Keratinocyte (primary cell): ENCODE measurements around the gene YAF2. TPM values are rescaled to one million over a fixed set of nuclear protein-coding genes. Genes with fewer than 3 reads are reported as not detected.

Experiments used
- DNase-seq: peaks from one replicate; pipeline ENCODE4 v3.0.0-alpha.2; 2011; ENCODE audit warnings: low read depth, missing footprints, low spot score
- FAIRE-seq: peaks from 2 replicates; lab custom pipeline; 2011; peaks lifted over from hg19 to GRCh38; lab: Jason Lieb, UNC
- H2AFZ ChIP-seq: 2 replicates; pipeline ENCODE4 v1.6.0; 2012; ENCODE audit warnings: low read length, control low read depth, inconsistent platforms; ENCODE audit not compliant: control insufficient read depth
- H3K27ac ChIP-seq: 2 replicates; pipeline ENCODE4 v1.5.1; 2011; ENCODE audit warnings: low read length; ENCODE audit not compliant: control insufficient read depth, insufficient read depth
- H3K27me3 ChIP-seq: 3 replicates; pipeline ENCODE4 v1.6.0; 2011; ENCODE audit warnings: low read length; ENCODE audit not compliant: control insufficient read depth, insufficient read depth; ENCODE audit errors: extremely low read depth
- H3K36me3 ChIP-seq, 2 experiments: 2 replicates in 1 of 2; 3 replicates in 1 of 2; pipeline ENCODE4 v1.5.1; 2011; ENCODE audit warnings: low read length in 2 of 2, mild to moderate bottlenecking in 1 of 2; ENCODE audit not compliant: control insufficient read depth in 2 of 2, insufficient read depth in 2 of 2; ENCODE audit errors: extremely low read depth in 1 of 2
- H3K4me1 ChIP-seq: 3 replicates; pipeline ENCODE4 v1.5.1; 2011; ENCODE audit warnings: low read length; ENCODE audit not compliant: control insufficient read depth, insufficient read depth; ENCODE audit errors: extremely low read depth
- H3K4me2 ChIP-seq: 3 replicates; pipeline ENCODE4 v1.6.0; 2011; ENCODE audit warnings: low read depth, low read length; ENCODE audit not compliant: control insufficient read depth, insufficient read depth; ENCODE audit errors: extremely low read depth
- H3K4me3 ChIP-seq, 3 experiments: fragments of 200-600 bp in 1 of 3; sonication (generic) in 1 of 3; 2 replicates in 2 of 3; 3 replicates in 1 of 3; pipeline ENCODE4 v1.5.1; 2011 to 2016; ENCODE audit warnings: low read length in 3 of 3, mild to moderate bottlenecking in 3 of 3, control low read depth in 2 of 3, inconsistent platforms in 1 of 3, low read depth in 1 of 3, mixed read lengths in 1 of 3, mixed run types in 1 of 3, moderate library complexity in 1 of 3; ENCODE audit not compliant: control insufficient read depth in 2 of 3, insufficient read depth in 2 of 3; ENCODE audit errors: extremely low read depth in 1 of 3
- H3K79me2 ChIP-seq: 2 replicates; pipeline ENCODE4 v1.6.0; 2012; ENCODE audit warnings: low read length; ENCODE audit not compliant: control insufficient read depth, insufficient read depth
- H3K9ac ChIP-seq: 3 replicates; pipeline ENCODE4 v1.6.0; 2011; ENCODE audit warnings: low read length; ENCODE audit not compliant: control insufficient read depth, insufficient read depth; ENCODE audit errors: extremely low read depth
- H3K9me1 ChIP-seq: 3 replicates; pipeline ENCODE4 v1.6.0; 2011; ENCODE audit warnings: low read length; ENCODE audit not compliant: control insufficient read depth, insufficient read depth; ENCODE audit errors: extremely low read depth
- H3K9me3 ChIP-seq: 2 replicates; pipeline ENCODE4 v1.5.1; 2012; ENCODE audit warnings: low read depth, low read length; ENCODE audit not compliant: control insufficient read depth
- H4K20me1 ChIP-seq: 3 replicates; pipeline ENCODE4 v1.6.0; 2011; ENCODE audit warnings: low read length; ENCODE audit not compliant: control insufficient read depth, insufficient read depth; ENCODE audit errors: extremely low read depth
- EZH2 ChIP-seq: IDR thresholded peaks from one replicate; pipeline ENCODE4 v1.6.1; 2012; ENCODE audit warnings: inconsistent platforms, mild to moderate bottlenecking, low read length, moderate library complexity
- dilution Hi-C: fragments of 300-500 bp; cut with MboI; formaldehyde crosslinking; loops from one replicate; pipeline ENCODE4 v1.7.0; 2020; ENCODE audit warnings: low sequenced_read_pairs; ENCODE audit not compliant: extremely low pct_ligation_motif_present
- polyA plus RNA-seq, 5 experiments: library from polyadenylated mRNA; depleted of rRNA in 3 of 5; stranded (reverse) in 3 of 5; stranded (forward) in 1 of 5; unstranded in 1 of 5; fragments of >200 nt; gene quantifications; 1 replicate in 1 of 5; 2 replicates in 3 of 5; 3 replicates in 1 of 5; pipeline versions ENCODE4 v1.2.1 to v1.2.3, GENCODE V29; 2011 to 2012; ENCODE audit warnings: missing spikeins in 2 of 5, low read depth in 1 of 5, low replicate concordance in 1 of 5
- TF ChIP-seq, protein P1 (sequence below), 3 experiments: IDR thresholded peaks in 1 of 3; conservative IDR thresholded peaks in 1 of 3; optimal IDR thresholded peaks in 1 of 3; 2 replicates in 2 of 3; 3 replicates in 1 of 3; pipeline versions ENCODE3 to v1.5.1; 2011; ENCODE audit warnings: low read length in 3 of 3, mild to moderate bottlenecking in 3 of 3, moderate library complexity in 2 of 3, control low read depth in 1 of 3, inconsistent platforms in 1 of 3; ENCODE audit not compliant: insufficient read depth in 2 of 3; ENCODE audit errors: extremely low read depth in 1 of 3

The YAF2 gene
- polyA plus RNA-seq, 1 donor (not counting 4 experiments of a cell fraction or from before 2014, with no cell fraction given): 15.3 TPM

DNA sequence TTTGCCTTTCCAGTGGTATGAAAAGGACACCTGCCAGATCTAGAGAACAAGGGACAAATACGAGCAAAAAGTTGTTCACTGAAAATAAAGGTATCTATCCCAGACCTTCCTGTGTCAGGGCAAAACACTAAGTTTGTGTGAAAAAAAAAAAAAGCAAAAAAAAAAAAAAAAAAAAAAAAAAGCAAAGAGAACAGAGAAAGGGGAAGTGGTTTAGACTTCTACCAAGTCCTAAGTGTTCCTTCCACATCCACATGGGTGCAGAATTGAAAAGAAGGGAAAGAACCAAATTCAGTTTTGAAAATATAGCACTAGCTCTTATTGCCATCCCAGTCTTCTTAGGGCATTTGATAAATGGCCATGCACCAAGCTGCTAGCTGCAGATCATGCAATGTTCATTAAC lies 46.1 kb upstream of the YAF2 start:
- H3K4me1 ChIP-seq: no peaks in the 10 kb centered on the region
- no peak overlapping the region for H3K4me3 ChIP-seq
- no peaks in the 10 kb centered on the region for H3K9me3 ChIP-seq
- no peak overlapping the region for H2AFZ ChIP-seq
- no peaks in the 10 kb centered on the region for H3K9me1 ChIP-seq
- H3K27ac ChIP-seq: no peak overlapping the region
- no peaks in the 10 kb centered on the region for H3K79me2 ChIP-seq
- no peaks in the 10 kb centered on the region for H3K36me3 ChIP-seq
- FAIRE-seq: no peak
- dilution Hi-C loops: no loop called here
- no peaks in the 10 kb centered on the region for H4K20me1 ChIP-seq
- no peak overlapping the region for H3K4me2 ChIP-seq
- no peak overlapping the region for H3K9ac ChIP-seq
- TF ChIP-seq EZH2: no peak
- TF ChIP-seq, protein P1, sequence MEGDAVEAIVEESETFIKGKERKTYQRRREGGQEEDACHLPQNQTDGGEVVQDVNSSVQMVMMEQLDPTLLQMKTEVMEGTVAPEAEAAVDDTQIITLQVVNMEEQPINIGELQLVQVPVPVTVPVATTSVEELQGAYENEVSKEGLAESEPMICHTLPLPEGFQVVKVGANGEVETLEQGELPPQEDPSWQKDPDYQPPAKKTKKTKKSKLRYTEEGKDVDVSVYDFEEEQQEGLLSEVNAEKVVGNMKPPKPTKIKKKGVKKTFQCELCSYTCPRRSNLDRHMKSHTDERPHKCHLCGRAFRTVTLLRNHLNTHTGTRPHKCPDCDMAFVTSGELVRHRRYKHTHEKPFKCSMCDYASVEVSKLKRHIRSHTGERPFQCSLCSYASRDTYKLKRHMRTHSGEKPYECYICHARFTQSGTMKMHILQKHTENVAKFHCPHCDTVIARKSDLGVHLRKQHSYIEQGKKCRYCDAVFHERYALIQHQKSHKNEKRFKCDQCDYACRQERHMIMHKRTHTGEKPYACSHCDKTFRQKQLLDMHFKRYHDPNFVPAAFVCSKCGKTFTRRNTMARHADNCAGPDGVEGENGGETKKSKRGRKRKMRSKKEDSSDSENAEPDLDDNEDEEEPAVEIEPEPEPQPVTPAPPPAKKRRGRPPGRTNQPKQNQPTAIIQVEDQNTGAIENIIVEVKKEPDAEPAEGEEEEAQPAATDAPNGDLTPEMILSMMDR (optimal IDR thresholded peaks at IDR 0.05 in 1 of 3, IDR thresholded peaks at IDR 0.05 in 1 of 3, conservative IDR thresholded peaks at IDR 0.05 in 1 of 3; ENCODE audit: extremely low read depth in 1 of 3, insufficient read depth in 2 of 3, low read length in 3 of 3): no peak
- H3K27me3 ChIP-seq: no peaks in the 10 kb centered on the region
- DNase-seq: no peak

DNA sequence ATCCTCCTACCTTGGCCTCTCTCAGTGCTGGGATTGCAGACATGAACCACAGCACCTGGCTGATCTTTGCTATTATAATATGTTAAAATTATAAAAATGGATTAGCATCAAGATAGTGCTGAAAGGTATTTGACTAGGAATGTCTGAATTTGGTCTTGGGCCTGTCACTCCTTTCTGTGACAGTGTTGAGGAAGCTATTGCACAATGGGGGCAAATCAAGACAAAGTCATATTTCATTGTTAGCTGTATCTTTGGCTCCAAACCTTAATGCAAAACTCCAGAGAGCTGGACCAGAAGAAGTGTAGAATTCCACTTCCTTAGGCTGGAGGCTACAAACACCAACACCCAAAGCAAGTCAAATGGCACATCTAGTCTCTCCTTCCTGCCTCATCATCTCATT lies 45.7 kb upstream of the YAF2 start:
- Histone ChIP-seq H3K27me3 (no peaks in the 10 kb centered on the region), H3K9me1 (no peaks in the 10 kb centered on the region), H3K79me2 (no peaks in the 10 kb centered on the region), H3K4me3 (no peak overlapping the region), H3K9ac (no peak overlapping the region), H4K20me1 (no peaks in the 10 kb centered on the region), H3K4me2 (no peak overlapping the region), H3K9me3 (no peaks in the 10 kb centered on the region), H3K27ac (no peak overlapping the region), H3K4me1 (no peaks in the 10 kb centered on the region), H3K36me3 (no peaks in the 10 kb centered on the region), H2AFZ (no peak overlapping the region)
- DNase-seq (no peak), FAIRE-seq (no peak)
- TF ChIP-seq EZH2: no peak
- TF ChIP-seq, protein P1 (optimal IDR thresholded peaks at IDR 0.05 in 1 of 3, IDR thresholded peaks at IDR 0.05 in 1 of 3, conservative IDR thresholded peaks at IDR 0.05 in 1 of 3; ENCODE audit: extremely low read depth in 1 of 3, insufficient read depth in 2 of 3, low read length in 3 of 3): no peak
- dilution Hi-C loops: no loop called here
